ENCODE results near the gene RTCB.
A peak's percentile ranks its signal among the peaks of the same experiment; 100 is the strongest.

Gene RTCB

DNA sequence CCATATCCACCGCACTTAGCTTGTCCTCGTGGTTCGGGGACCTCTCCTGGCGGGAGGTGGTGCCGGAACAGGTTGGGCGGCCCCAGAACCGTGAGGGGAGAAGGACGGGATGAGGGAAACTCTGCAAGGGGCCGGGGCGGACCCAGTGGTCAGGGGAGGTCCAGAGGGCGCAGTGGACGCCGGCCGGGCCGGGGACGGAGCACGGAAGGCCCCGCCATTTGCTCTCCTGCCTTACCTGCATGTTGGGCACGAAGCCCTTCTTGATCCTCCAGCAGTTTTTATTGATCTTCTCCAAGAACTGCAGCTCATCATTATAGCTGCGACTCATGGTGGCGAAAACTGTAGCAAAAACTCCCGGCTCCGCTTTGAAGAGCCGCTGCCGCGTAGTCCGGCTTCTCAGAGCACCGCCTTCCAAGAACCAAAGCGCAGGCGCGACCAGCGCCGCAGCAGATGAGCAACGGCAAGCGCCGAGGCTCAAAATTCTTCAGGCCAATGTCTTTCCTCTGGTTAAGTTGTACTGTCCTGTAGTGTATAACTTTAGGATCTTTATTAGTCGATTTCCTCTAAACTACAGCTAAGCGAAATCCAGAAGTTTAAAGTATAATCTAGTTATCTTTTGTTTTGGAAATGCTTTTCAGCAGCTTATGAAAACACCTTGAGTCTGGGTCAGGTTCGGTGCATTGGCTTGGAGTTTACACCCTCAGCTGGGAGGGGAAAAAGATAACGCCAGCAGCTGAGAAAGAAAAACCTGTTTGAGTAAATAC is at the start of gene RTCB:
TSS of gene RTCB (minus strand) at position 419 of the 764 bp plus-strand sequence. CDS start at position 328, 91 bp downstream.
- peak; percentile 74 to 86 for DNase-seq (ENCODE audit: low read depth in 2 of 2)

- no peak for DNase-seq (ENCODE audit: low read depth in 2 of 2)
These were observed 45.0 kb upstream of the RTCB start for GRCh38 chr22:32457031-32457430.

- DNase-seq (ENCODE audit: low read depth in 2 of 2), result no peak
These were observed 36.9 kb upstream of the RTCB start for GRCh38 chr22:32448980-32449379.

- no peak for DNase-seq (ENCODE audit: low read depth in 2 of 2)
These were observed 34.3 kb upstream of the RTCB start for GRCh38 chr22:32446321-32446720.

DNA sequence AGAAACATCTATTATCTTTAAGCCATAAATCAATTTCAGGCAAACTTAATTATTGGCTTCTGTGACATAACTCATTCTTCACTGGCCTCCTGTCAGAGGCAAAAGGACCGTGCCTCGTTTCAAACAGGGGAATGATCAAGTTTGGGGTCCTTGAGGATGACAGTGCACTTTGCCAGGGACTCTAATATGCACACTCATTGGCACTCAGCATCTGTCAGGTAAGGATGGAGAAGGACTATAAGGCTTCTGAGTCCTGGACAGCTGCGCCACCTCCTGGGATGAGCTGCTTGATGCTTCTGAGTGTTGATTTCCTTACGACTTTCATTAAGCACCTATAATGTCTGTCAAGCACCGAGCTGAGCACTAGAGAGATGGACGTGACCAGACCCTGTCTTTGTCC is 32.0 kb upstream of the RTCB start:
- DNase-seq (ENCODE audit: low read depth in 2 of 2), result no peak

- DNase-seq (ENCODE audit: low read depth in 2 of 2), result no peak
These were observed 18.3 kb upstream of the RTCB start for GRCh38 chr22:32430352-32430751.

DNA sequence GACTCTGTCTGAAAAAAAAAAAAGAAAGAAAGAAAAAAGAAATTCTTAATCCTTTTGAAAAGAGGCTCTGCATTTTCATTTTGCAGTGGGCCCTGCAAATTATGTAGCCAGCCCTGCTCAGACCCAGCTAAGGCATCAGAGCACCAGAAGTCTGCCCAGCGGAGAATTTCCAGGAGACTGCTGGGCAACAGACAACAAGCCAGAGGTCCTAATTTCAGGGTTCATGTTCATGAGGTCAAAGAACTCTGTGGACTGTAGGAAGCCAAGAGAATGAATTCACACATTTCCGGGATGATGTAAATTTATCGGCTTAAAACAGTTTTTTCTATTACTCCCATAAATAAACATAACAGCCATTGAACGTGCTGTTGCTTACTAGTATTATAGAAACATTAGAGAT is 14.8 kb upstream of the RTCB start:
- no peak for DNase-seq (ENCODE audit: low read depth in 2 of 2)

DNA sequence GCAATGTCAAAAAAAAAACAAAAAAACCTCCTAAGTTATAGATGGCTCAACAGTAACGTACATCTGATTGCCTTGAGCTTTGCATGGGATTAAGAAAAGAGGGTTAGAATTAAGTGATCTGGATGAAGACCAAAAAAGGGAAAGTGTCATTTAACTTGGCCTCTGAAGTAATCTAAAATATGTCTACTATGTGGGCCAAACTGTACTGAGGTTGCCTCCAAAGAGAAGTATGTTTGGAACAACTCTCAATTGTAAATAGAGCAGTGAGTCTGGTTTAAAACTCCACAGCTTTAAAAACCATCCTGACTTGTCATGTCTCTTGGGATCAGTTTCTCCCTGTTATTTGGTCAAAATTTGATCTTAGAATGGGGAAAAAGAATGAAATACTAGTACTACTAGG is 11.6 kb upstream of the RTCB start:
- no peak for DNase-seq (ENCODE audit: low read depth in 2 of 2)

- no peak for DNase-seq (ENCODE audit: low read depth in 2 of 2)
These were observed 10.0 kb upstream of the RTCB start for GRCh38 chr22:32422062-32422461.

DNA sequence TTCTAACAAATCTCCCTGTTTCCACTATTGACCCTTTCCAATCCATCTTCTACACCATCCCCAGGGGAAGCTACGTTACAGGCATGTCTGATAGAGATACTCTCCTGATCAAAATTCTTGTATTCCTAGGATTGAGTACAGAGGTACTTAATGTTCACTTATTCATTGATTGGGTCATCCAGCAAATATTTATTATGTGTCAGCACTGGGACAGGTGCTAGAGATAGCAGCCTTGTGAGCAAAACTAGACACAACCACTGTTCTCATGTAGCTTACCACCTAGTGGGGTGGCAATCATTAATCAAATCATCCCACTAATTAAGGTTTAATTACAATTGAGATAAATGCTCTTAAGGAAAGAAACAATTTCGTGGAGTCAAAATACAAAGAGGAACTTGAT is 9.4 kb upstream of the RTCB start:
- DNase-seq (ENCODE audit: low read depth in 2 of 2), result no peak

DNA sequence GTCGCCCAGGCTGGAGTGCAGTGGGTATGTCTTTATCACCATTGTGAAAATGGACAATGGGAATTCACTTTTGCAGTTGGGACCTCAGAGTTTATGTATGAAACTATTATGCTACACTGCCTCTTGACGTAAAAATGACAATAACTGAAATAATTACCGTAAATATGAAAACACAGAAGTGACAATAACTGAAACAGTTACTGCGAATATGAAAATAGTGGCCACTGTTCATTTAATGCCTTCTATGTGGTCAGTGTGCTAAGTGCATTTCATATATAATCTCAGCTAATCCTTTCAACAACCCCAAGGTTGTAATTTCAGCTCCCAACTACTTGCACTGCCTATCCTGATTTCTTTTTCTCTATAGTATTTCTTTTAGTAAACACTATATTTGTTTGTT is 5.9 kb upstream of the RTCB start:
- no peak for DNase-seq (ENCODE audit: low read depth in 2 of 2)

DNA sequence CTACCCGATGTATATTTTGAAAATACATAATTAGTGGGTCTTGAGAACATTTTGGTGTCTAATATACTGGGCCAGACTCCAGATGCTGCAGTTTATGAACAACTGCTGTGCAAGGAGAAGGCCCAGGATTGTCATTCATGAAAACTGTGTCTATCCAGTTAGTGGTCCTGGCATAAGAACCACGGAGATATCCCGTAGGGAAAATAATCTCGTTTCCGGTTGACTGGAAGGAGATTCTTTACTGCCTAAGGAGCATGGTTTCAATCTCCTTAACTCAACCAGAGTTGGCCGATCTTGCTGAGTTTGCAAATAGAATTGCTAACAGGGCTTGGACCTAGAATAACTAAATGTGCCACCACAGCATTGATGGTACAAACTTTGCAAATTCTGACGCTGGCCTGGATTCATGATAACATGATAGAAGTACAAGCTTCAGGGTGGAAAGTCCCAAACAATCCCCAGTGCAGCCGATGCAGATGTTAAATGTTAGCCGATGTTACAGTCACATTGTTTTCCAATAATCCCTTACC is 4.6 kb upstream of the RTCB start:
- no peak for DNase-seq (ENCODE audit: low read depth in 2 of 2)

GRCh38 chr22:32414191-32414590 is 2.1 kb upstream of the RTCB start:
- no peak for DNase-seq (ENCODE audit: low read depth in 2 of 2)

GRCh38 chr22:32413719-32414118 is 1.7 kb upstream of the RTCB start:
- no peak for DNase-seq (ENCODE audit: low read depth in 2 of 2)

DNA sequence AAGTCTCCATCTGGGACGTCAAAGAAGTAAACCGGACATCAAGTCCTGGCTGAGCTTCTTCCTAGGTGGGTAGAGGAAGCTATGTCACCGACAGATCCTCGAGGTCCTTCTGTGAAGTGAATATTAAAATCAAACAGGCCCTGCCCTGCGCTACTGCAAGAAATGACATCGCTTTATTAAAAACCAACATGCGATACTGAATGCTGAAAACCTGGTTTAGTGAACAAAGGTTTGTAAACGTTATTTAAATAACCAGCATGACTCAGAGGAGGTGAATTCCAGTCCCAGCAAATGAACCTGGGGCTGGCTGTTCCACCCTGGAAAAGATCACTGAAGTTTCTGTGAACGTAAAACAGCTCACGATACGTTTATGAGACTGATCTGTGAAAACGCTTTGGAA is 645 bp downstream of the RTCB start:
- DNase-seq (ENCODE audit: low read depth in 2 of 2), result no peak

GRCh38 chr22:32410459-32410858 is 1.6 kb downstream of the RTCB start:
- no peak for DNase-seq (ENCODE audit: low read depth in 2 of 2)

DNA sequence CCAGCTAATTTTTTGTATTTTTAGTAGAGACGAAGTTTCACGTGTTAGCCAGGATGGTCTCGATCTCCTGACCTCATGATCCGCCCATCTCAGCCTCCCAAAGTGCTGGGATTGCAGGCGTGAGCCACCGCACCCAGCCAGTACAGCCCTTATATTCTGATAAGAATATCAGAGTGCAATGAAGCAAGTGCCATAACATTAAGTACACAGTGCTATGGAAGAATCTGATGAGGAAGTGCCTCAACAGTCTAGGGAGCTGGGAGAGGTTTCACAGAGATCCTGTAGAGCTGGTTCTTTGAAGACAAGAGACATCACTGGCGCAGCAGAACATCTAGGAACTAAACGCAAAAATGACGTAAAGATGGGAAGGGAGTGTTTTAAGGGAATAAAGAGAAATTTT is 2.1 kb downstream of the RTCB start:
- no peak for DNase-seq (ENCODE audit: low read depth in 2 of 2)

DNA sequence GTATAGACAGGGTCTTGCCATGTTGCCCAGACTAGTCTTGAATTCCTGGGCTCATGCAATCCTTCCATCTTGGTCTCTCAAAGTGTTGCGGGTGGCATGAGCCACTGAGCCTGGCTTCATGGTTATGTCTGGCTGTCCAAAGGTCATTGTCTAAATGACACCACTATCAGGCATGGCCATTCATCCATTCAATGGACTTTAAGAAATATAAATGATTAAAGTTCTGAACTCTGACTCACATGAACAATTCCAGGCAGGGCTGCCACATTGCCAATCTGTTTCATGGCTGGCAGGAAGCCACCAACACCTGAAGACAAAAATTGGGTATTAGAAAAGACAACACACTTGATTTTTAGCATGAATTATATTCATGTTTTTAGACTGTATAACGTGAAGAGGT is 4.1 kb downstream of the RTCB start:
- DNase-seq (ENCODE audit: low read depth in 2 of 2), result no peak

DNA sequence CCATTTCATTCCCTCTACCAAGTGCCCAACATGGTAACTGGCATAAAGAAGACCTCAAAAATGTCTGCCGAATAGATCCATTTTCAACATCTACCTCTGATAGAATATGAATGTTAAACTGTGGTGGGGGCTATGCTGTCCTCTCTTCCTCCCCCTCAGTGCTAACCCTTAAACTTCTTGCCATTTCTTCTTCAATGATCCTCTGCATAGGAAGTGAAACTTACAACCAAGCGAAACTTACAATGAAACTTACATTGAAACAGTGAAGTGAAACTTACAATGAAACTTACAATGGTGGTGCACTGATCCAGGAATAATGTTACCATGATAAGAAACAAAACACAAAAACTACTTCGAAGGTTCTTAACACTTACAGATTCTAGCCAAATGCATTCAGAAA is 4.7 kb downstream of the RTCB start:
- DNase-seq (ENCODE audit: low read depth in 2 of 2), result no peak

DNA sequence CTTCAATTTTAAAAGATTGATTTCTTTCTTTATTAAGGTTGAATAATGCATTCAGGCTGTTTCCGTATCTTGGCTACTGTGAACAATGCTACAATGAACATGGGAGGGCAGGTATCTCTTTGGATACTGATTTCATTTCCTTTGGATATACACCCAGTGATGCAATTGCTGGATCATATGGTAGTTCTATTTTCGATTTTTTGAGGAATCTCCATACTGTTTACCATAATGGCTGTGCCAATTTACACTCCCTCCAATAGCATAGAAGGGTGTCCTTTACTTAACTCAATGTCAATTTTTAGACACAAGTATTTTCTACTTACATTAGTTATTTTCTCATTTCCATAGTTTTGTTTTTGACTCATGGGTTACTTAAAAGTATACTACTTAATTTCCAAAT is 8.0 kb downstream of the RTCB start:
- DNase-seq (ENCODE audit: low read depth in 2 of 2), result no peak

DNA sequence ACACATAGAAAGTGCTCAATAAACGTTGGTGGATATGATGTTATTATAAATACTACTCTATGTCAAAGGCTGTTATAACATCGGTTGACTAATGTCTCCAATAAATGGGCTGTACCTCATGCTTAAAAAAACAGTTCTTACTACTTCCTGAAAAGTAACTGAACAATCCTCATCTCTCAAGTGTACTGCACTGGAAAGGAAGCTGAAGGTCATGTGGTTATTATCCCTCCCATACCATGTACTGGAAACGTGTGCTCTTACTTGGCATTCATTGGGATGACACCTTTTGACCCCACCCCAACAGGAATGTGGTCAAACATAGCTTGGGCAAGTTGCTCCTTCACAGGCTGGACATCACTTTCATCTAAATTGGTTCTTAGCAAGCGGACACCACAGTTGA is 10.6 kb downstream of the RTCB start:
- DNase-seq (ENCODE audit: low read depth in 2 of 2), result no peak

- DNase-seq (ENCODE audit: low read depth in 2 of 2), result no peak
These were observed 15.3 kb downstream of the RTCB start for GRCh38 chr22:32396746-32397145.

- DNase-seq (ENCODE audit: low read depth in 2 of 2), result no peak
These were observed 15.8 kb downstream of the RTCB start for GRCh38 chr22:32396255-32396654.

DNA sequence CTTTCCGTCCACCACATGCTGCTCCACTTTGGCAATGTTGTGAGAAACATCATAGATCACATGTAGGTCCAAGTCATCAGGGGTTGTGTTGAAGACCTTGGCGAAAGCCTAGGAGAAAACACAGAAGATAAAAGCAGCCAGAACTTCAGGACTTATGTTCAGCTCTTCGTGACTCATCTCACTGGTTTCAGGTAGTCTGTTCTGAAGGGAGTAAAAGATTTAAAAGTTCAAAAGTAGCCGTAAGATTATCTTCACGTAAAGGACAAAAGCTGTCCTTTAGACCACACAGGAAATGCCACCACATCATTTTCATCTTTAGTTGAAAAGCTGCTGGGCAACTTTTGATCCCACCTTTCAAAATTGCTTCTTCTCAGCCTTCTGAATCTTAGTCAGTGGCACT is 16.9 kb downstream of the RTCB start:
- DNase-seq (ENCODE audit: low read depth in 2 of 2), result no peak

Data from stimulated activated CD4-positive, alpha-beta T cell treated with anti-CD3 and anti-CD28 coated beads, Interleukin-15, amount 100 ng/mL, for 48 hours (primary cell).